Measurements from ENCODE around the gene FARP2.
"Not testable (repeated sequence)": the region's sequence is repeated elsewhere in the genome, so short reads cannot be mapped to it uniquely, and the experiment has no call there.

Gene FARP2

DNA sequence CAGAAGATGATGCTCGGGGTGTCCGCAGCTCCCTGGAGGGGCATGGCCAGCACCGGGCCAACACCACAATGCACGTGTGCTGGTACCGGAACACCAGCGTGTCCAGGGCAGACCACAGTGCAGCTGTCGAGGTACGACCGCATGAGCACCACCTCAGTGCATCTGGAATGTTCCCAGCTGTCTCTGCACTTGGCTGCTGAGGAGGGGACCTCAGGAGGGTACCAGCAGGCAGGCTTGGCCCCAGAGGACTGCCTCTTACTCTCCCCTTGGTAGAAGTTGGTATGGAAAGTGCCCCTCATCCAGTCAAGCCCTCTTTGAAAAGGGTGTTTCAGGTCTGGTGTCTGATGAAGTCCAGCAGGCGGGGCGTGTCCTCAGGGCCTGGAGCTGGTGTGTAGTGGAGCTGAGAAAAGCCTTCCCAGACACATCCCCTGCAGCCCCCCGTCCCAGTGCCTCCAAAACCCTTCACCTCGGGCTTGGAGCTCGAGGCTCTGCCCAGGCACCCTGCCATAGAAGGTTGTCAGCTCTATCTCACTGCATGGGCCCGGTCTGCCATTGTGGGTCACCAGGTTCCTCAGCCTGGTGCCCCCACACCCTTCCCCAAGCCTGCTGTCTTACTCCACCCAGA is 135.6 kb downstream of the FARP2 start:
- no peak for DNase-seq

GRCh38 chr2:241492174-241492565 is 136.1 kb downstream of the FARP2 start:
- DNase-seq, result no peak

DNA sequence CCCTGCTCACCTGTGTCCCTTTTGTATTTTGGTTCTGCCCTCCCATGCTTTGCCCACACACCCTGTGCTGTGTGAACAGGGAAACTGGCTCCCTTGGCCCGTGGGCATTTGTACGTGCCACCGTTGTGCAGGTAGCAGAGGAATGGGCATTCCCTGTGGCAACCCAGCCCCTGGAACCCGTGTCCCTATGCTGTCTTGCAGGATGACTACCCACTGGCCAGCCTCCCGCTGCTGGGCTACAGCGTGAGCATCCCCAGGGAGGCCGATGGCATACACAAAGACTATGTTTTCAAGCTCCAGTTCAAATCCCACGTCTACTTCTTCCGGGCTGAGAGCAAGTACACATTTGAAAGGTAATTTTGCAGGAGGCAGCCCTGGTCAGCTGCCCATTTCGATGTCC is 137.0 kb downstream of the FARP2 start:
- DNase-seq, result no peak

DNA sequence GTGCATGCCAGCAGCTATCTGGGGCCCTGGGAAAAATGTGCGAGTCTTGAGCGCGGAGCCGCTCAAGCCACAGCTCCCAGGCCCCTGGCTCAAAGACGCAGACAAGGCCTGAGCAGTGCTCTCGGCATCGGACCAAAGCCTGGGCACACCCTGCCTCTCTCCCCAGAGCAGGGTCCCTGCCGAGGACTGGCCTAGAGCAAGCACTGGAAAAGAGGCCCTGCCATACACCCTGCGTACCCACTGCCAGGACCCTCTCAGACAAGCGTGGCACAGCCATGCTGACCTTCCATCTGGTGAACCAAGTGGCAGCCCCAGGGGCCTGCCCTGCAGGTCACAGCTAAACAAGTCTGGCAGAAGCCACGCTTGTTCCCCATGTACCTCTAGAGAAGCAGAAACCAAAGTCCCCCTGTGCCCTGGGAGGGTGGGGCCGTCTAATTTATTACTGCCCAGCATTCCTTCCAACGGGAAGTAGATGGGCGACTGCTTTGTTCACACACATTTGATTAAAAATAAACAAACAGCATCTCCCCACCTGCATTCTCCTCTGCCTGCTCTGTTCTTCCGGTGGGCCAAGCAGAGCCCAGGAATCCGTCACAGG is 138.3 kb downstream of the FARP2 start:
- DNase-seq, result no peak

- DNase-seq, result no peak
Measured at GRCh38 chr2:241495172-241496002, 139.3 kb downstream of the FARP2 start.

GRCh38 chr2:241496003-241496707 is 140.1 kb downstream of the FARP2 start:
- no peak for DNase-seq

- no peak for DNase-seq
Measured at GRCh38 chr2:241496904-241497877, 141.1 kb downstream of the FARP2 start.

GRCh38 chr2:241498115-241499070 is 142.3 kb downstream of the FARP2 start:
- no peak for DNase-seq

DNA sequence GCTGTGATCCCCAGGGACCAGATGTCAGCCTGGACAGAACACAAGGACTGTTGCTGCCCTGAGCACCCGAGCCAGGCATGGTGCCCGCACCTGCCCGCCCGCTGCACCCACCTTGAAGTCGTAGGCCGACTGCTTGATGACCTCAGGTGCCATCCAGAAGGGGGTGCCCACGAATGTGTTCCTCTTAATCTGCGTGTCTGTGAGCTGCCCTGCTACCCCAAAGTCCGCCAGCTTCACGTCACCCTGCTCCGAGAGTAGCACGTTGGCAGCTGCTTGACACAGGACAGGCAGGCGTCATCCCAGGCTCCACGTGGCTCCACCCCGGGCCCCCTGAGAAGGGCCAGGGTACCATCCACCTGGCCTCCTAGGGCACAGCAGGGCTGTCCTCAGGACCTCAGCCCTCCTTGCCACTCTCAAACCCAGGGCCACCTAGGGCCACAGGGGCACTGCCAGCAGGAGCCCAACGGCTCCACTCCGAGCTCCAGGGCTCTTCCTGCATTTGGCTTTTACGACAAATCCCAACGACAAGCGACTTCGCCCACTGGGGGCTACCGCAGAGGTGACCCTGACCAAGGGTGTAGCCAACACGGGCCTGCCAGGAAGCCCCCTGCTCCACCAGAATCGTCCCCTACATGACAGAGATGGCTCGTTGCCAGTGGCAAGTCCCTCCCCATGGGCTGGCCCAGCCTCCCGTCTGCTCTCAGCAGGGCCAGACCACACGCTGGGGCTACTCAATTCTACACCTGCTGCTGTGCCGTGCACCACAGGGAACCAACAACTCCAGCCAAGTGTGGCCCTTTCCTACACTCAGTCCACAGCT is 143.3 kb downstream of the FARP2 start:
- no peak for DNase-seq

GRCh38 chr2:241500016-241500415 is 143.9 kb downstream of the FARP2 start:
- DNase-seq, result no peak

- DNase-seq, result no peak
Measured at GRCh38 chr2:241500431-241500975, 144.4 kb downstream of the FARP2 start.

DNA sequence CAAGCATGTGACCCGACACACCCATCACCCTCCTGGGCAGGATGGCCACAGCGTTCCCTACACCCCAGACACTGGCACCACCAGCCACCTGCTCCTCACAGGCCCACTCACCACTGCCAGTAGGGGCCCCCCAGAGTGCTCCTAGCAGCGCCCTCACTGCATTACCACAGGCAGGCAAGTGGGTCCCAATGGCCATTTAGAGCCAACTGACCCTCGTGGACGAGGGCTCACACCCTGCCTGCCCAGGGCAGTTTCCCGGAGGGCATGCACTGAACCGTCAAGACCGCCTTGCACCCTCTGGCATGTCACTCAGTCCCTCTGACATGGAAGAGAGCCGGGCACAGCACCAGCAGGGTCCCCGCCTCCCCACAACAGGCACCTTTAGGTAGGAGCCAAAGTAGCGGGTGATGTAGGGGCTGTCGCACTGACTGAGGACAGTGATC is 145.0 kb downstream of the FARP2 start:
- DNase-seq, result no peak

GRCh38 chr2:241501551-241501950 is 145.5 kb downstream of the FARP2 start:
- no peak for DNase-seq

GRCh38 chr2:241502281-241502680 is 146.2 kb downstream of the FARP2 start:
- DNase-seq, result no peak

DNA sequence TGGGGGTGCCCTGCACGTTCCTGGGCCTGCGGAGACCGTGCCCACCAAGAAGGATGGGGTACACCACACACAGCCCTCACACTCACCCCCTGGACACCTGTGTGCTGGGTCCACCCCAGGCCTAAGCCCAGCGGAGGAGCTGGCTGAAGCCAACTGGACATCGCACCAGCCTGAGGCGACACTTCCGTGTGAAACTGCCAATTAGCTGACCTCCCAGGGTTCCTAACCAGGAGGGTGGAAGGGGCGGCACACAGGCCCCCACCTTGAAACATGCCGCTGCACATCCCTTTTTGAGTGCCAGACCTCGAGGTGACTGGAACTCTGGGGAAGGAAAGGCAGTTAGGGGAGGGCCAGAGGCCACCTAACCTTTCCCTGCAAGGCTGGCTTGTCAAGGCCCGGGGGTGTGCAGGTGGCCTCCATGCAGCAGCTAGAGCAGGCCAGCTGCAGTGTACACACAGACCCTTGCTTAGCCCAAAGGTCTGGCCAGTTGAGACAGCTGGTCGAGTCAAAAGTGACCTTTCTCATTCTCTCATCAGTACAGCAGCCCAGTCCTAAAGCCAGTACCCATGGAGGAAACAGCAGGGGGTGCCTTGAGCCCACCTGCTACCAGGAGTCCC is 147.8 kb downstream of the FARP2 start:
- DNase-seq, result no peak

- no peak for DNase-seq
Measured at GRCh38 chr2:241505086-241505780, 149.1 kb downstream of the FARP2 start.

DNA sequence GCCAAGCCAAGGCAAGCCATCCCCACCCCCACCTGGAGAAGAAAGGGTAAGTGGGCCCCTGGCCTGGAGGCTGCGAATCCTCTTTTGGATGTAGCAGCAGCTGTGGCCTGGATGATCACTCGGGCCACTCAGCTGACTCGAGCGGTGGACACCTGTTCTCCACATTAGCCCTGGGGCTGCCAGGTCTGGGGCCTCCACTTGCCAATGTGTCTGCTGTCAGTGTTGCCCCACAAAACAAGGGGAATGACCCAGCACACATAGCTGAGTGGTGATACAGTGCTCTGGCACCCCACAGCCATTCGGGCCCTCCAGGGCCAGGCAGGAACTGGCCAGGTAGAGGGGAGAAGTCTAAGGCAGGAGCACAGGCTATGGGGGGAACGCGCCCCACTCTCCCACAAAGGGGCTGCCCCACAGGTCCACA is 149.7 kb downstream of the FARP2 start:
- DNase-seq, result no peak

DNA sequence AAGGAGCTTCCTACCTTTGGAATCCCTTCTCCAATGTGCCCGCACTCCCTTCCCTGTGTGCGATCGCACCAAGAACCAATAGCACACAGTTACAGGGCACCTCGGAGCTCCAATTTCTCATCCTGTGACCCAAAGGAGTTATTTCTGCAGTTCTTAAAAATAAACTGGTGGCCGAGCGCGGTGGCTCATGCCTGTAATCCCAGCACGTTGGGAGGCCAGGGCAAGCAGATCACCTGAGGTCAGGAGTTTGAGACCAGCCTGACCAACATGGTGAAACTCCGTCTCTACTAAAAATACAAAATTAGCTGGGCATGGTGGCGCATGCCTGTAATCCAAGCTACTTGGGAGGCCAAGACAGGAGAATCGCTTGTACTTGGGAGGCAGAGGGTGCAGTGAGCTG is 150.2 kb downstream of the FARP2 start:
- DNase-seq, result not testable (repeated sequence)
